AG04450 (cell line): ENCODE measurements around the gene PRRX1. TPM values are rescaled to one million over a fixed set of nuclear protein-coding genes. Genes with fewer than 3 reads are reported as not detected.

Experiments used
- CTCF ChIA-PET: fragments of 300-600, 350-600 bp; formaldehyde crosslinking; extraction: SDS; loops from one replicate; lab custom pipeline; 2022; ENCODE audit warnings: antibody characterized with exemption, inconsistent platforms; lab: Charles Lee
- POLR2A ChIA-PET: fragments of 350-600 bp; formaldehyde crosslinking; extraction: SDS; loops from one replicate; lab custom pipeline; 2021; ENCODE audit warnings: antibody characterized with exemption, inconsistent platforms; lab: Yijun Ruan, JAX
- DNase-seq: peaks from one replicate; pipeline ENCODE4 v3.0.0-alpha.2; 2011; ENCODE audit warnings: low read depth, low spot score
- H3K27ac ChIP-seq: one replicate; pipeline ENCODE4 v1.5.1; 2012; ENCODE audit warnings: low read depth, low read length, control low read depth
- H3K27me3 ChIP-seq: one replicate; pipeline ENCODE4 v1.6.0; 2012; ENCODE audit warnings: low read length; ENCODE audit not compliant: control insufficient read depth, insufficient read depth
- H3K4me3 ChIP-seq: 2 replicates; pipeline ENCODE4 v1.5.1; 2011; ENCODE audit warnings: mild to moderate bottlenecking, low read depth, low read length, control low read depth
- H3K9me3 ChIP-seq: 2 replicates; pipeline ENCODE4 v1.5.1; 2012; ENCODE audit warnings: low read length; ENCODE audit not compliant: control insufficient read depth, insufficient read depth
- polyA plus RNA-seq: library from polyadenylated mRNA; depleted of rRNA; stranded (reverse); fragments of >200 nt; gene quantifications from 2 replicates; pipeline ENCODE4 v1.2.3, GENCODE V29; 2011; rRNA removed
- TF ChIP-seq, protein P1 (sequence below): IDR thresholded peaks from 2 replicates; pipeline ENCODE4 v1.5.1; 2011; ENCODE audit warnings: low read depth, low read length, control low read depth, inconsistent platforms

PRRX1 gene
- polyA plus RNA-seq, 1 experiment, result 107 TPM

DNA sequence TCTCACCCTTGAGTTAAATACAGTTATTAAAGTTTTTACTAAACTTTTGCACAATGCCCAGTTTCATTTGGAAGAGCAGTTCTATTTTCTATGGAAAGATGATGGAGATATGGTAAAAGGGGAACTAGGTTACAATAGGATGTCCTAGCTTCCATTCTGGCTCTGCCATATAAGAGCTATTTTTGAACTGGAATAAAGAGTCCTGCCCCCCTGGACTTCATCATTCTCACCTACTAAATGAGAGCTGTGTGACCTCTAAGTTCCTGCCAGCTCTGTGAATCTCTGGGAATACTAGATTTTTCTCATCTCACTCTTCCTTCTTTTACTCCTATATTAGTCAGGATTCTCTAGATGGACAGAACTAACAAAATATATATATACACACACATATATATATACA lies 106.3 kb downstream of the PRRX1 start:
- TF ChIP-seq, protein P1, sequence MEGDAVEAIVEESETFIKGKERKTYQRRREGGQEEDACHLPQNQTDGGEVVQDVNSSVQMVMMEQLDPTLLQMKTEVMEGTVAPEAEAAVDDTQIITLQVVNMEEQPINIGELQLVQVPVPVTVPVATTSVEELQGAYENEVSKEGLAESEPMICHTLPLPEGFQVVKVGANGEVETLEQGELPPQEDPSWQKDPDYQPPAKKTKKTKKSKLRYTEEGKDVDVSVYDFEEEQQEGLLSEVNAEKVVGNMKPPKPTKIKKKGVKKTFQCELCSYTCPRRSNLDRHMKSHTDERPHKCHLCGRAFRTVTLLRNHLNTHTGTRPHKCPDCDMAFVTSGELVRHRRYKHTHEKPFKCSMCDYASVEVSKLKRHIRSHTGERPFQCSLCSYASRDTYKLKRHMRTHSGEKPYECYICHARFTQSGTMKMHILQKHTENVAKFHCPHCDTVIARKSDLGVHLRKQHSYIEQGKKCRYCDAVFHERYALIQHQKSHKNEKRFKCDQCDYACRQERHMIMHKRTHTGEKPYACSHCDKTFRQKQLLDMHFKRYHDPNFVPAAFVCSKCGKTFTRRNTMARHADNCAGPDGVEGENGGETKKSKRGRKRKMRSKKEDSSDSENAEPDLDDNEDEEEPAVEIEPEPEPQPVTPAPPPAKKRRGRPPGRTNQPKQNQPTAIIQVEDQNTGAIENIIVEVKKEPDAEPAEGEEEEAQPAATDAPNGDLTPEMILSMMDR, result no peak
- H3K27ac ChIP-seq, result no peak overlapping the region
- DNase-seq, result no peak
- H3K27me3 ChIP-seq, result peaks cover 3% of the 10 kb centered on the region
- H3K9me3 ChIP-seq, result no peaks in the 10 kb centered on the region
- H3K4me3 ChIP-seq, result no peak overlapping the region
- ChIA-PET POLR2A (no interaction called here), CTCF (interaction anchor here (1.0 kb wide), 1 partner anchor 415 kb away, joined by 3 read pairs; no protein-coding TSS in a partner anchor)

DNA sequence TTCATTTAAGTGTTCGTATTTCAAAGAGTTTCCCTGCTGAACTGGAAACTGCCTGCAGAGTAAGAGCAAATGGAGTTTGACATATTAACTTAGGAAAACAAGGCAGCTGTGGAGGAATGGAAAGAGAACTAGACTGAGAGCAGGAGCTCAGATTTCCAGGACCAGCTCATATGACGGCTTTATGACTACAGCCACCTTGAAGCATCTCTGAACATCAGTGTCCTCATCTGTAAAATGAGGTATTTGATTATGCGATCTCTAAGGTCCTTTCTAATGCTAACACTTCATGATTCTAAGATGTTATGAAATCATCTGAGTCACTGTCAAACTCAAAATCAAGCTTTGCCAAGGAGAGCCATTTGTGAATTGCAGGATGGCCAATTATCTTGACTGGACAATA lies 112.3 kb downstream of the PRRX1 start:
- TF ChIP-seq, protein P1, result no peak
- Histone ChIP-seq H3K9me3 (no peaks in the 10 kb centered on the region), H3K27ac (no peak overlapping the region), H3K4me3 (no peak overlapping the region), H3K27me3 (peaks cover 3% of the 10 kb centered on the region)
- DNase-seq, result no peak
- CTCF ChIA-PET, result interaction anchor here (1.7 kb wide), 1 partner anchor 11 kb away, joined by 7 read pairs; no protein-coding TSS in a partner anchor
- POLR2A ChIA-PET, result no interaction called here

DNA sequence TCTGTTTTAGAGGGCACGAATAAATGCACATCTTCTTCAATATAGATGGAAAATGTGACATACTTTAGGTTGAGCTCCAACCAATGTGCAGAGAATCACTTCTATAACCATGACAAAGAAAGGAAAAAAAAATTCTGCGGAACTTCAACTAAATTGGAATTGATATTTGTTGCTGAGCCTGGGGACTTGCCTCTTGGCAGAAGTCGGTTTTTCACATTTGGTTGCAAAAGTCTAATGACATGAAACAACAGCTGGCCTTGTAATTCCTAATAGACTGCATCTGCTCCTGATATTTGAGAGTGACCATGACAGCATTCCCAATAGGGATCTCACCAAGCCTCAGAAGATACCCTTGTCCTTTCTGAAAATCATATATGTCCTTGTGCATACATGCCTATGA lies 112.8 kb downstream of the PRRX1 start:
- ChIA-PET POLR2A (interaction anchor here (0.6 kb wide), 1 partner anchor 68 kb away, joined by 3 read pairs; no protein-coding TSS in a partner anchor), CTCF (interaction anchor here (1.7 kb wide), 1 partner anchor 12 kb away, joined by 7 read pairs; no protein-coding TSS in a partner anchor)
- Histone ChIP-seq H3K9me3 (no peaks in the 10 kb centered on the region), H3K27ac (no peak overlapping the region), H3K27me3 (peaks cover 3% of the 10 kb centered on the region), H3K4me3 (no peak overlapping the region)
- DNase-seq, result no peak
- TF ChIP-seq, protein P1, result no peak

Other genes with a start within 250 kb of the PRRX1 start
- gene GORAB, start 132.0 kb upstream of the PRRX1 start, polyA plus RNA-seq, result 15.0 and 23.5 TPM in 2 replicates